Germinal center (tissue), 1 donor: Measurements from ENCODE around the gene RAB22A.

Experiments used
- DNase-seq: peaks from one replicate; pipeline ENCODE4 v3.0.0; 2012; ENCODE audit warnings: mixed read lengths, low spot score

RAB22A gene

DNA sequence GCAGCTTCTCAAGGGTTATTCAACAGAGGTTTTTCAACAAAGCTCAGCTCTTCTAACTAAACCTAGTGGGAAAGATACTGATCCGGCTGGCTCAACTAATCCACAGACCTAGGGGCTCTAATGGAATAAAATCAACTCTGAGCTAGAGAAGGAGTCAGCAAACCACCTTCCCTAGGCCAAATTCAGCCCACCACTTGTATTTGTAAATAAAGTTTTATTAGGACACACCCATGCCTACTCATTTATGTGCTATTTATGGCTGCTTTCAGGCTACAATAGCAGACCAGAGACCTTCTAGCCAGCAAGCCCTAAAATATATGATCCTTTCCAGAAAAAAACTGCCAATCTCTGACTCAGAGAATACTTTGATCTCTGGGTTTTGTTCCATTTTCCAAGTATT lies 6.0 kb upstream of the RAB22A start:
- DNase-seq: no peak

DNA sequence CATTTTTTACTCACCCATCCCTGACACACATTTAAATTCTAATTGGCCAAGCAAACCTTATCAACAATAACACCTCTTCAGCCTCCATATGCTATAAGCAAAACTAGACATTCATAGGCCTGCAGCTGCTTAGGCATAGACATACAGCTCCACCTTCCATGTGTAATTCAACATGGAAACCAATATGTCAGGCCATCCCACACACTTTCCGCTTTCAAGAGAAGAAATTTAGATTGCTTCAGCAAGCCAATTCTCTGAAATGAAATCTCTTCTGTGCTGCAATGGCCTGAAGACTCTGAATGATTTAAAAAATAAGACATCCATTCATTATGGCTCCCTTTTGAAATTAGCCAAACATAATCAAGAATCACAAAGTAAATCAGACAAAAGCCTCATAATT lies 4.5 kb upstream of the RAB22A start:
- DNase-seq: no peak

DNA sequence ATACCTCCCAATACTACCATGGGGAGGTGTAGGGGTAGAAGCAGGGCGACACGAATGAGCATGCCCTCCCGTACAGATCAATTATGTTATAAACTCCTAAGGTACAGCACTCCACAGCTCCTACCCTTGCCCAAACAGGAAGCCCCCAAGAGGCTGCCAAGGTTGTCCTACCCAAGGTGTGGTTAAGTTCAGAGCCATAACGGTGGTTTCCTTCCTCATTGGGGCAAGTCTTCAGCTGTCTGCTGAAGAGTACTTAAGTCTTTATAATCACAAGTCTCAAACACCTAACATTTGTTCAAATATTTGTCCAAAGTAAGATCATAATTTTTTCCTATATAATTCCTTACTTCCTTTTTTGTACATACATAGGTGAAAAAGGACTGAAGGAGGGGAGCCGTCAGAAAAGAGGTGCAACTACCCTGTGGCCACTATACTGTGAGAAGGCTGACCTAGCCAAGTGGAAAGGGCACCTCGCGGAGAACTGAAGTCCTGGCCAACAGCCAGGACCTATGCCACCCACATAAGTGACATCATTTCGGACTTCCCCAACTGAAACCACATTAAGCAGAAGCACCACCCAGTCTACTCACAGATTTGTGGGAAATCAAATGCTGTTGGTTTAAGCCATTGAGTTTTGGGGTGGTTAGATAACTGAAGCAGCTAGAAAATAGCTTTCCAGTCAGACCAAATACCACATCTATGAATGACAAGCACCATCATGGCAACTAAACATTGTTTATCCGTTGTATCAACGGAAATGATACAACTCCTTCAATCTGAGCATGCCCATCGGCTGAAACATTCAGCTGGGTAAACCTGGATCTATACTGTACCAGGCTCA lies 2.9 kb upstream of the RAB22A start:
- DNase-seq: peak; percentile 52

DNA sequence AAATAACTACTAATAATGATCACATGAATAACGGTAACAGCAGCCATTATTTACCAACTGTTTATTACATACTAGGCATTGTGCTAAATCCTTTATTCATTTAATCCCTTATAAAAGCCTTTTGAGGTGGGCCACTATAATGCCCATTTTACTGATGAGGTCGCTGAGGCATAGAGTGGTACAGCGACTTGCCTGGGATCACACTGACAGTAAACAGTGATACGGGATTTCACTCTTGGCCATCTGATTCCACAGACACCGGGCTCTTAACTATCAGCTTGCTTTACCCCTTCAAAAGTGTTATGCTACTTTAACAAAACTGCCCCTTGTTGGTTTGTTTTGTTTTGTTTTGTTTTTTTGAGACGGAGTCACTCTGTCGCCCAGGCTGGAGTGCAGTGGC lies 2.2 kb upstream of the RAB22A start:
- no peak for DNase-seq

DNA sequence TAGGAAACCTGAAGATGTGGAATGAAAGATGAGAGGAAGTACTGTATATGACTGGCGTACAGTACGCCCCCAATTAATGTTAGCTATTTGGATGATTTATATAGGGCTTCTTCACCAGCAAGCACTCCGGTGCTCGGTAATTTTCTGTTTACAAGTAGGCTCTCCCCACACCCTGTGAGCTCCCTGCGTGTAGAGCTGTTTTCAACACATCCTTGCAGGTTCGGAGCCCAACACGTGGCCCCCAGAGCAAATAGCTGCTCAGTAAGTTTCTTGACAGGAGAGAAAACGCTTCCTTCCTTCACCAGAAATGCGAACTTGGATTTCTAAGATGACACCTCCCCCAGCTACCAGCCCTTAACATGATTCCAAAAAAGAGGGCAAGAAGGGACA lies 1.2 kb upstream of the RAB22A start:
- DNase-seq: no peak

DNA sequence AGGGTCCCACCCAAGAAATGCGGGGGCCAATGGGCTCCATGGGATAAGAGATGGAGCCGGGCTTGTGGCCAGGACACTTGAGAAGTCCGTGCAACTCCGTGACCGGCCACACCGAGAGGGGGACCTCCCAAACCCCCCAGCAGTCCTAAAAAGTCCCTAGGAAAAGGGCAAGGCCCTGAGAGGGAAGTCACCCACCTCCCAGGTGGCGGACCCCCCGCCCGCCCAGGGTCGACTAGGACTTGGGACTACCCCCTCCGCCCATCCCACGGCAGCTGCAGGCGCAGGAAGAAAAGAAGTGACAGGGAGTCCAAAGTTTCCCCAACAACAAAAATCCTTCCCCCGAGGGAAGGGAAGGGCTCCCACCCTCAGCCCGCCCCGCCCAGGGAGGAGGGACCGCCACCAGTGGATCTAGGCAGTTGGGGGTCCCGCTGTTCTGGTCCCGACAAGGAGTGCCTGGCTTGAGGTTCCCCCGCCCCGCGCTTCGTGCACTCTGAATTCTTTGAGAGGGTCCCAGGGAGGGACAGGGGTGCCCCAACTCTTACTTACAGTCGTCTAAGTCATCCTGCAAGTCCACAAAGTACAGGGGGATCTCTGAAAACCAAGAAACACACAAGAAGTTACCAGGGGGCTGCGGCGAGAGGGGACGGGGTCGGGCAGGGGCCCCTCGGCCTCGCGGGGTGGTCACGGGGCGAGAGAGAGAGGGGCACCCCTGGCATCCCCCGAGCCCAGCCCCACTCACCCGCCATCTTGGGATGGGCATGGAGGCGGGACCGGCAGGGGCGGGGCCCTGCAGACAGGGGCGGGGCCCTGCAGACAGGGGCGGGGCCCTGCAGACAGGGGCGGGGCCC lies 611 bp upstream of the RAB22A start:
- DNase-seq: peak; percentile 80

DNA sequence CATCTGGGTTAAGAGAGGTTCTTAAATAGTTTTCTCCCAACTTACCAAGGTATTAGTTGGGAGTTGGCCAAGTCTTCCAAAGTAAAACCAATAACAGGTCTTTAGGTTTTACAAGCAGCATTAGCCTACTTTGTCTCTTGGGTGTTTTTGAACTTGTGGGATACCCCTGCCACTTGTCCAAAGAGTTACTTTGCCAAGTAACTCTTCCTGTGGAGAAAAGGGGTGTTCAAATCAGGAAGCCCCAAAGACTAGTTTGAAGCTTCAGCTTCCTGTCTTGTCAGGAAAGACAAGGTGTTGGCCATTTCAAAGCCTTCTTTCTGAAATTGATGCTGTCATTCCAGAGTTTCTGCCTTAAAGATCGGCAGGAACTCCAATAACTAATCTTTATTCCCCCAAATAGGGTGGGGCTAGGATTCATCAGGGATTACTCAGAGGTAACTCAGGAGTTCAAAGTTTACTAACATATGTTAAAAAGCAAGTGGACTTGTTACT lies 822 bp downstream of the RAB22A start:
- no peak for DNase-seq

DNA sequence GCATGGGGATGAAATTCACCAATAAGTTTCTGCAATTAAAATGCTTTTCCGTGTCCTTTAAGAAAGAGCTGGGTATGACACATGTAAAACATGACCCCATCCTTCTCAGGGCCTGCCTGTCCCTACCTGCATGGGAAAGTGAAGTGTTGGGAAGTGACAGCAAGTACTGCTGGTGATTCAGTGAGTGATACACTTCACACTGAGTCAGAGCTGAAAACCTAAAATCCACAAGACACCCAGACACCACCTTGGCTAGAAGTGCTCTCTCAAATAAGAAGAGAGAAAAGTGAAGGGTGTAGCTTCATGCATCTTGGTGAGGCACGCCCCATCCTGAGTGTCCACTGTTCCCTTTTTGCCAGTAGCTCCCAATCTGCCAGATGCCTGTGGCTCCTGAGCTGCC lies 3.3 kb downstream of the RAB22A start:
- DNase-seq: no peak

DNA sequence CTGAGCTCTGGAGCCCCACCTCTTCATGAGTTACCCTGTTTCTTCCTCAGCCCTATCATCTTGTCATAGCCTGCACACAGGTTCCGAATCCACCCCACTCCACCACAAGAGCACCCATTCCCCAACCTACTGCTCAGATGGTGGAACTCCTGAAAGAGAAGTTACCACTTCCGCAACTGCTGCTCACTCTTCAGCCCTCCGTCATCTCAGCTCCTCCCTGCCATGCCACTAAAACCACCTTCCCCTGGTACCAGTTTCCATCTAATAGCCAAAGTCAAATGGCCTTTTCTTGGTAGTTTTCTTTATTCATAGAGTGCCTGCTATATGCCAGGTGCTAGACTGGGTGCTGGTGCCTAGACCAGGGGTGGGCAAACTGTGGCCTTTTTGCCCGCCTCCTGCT lies 3.9 kb downstream of the RAB22A start:
- DNase-seq: no peak

DNA sequence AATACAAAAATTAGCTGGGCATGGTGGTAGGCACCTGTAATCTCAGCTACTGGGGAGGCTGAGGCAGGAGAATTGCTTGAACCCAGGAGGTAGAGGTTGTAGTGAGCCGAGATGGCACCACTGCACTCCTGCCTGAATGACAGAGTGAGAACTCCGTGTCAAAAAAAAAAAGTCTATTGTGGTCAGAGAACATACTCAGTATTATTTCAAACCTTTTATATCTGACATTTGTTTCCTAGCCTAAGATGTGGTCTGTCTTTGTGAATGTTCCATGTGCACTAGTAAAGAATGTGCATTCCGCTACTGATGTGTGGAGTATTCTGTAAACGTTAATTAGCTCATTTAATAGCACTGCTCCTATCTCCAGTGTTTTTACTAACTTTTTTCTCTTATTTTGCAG lies 11.7 kb downstream of the RAB22A start:
- DNase-seq: no peak

DNA sequence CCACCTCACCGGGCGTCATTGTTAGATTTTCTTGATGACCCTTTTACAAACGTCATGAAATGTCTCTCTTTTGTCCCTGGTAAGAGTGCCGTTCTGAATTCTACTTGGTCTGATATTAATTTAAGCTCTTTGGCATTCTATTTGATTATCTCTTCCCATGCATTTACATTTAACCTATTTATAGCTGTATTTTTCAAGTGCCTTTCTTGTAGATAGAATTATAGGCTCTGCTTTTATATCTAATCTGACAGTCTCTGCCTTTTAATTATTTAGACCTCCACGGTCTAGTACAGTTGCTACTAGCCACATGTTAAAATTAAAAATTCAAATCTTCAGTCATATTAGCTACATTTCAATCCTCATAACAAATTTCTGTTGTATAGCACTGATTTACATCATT lies 12.6 kb downstream of the RAB22A start:
- no peak for DNase-seq

DNA sequence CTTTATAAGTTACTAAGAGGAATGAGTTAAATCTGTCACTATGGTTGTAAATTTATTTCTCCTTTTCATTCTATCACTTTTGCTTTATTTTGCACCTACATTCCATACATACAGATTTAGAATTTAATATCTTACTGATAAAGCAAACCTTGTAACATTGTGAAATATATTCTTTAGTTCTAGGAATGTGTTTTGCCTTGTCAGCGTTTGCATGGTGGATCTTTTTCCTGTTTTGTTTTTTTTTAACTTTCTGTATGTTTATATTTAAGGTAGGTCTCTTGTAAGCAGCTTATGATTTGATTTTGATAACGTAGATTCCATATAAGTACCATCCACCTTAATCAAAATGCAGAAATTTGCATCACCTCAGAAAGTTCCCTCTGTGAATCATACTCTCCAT lies 16.4 kb downstream of the RAB22A start:
- DNase-seq: no peak

DNA sequence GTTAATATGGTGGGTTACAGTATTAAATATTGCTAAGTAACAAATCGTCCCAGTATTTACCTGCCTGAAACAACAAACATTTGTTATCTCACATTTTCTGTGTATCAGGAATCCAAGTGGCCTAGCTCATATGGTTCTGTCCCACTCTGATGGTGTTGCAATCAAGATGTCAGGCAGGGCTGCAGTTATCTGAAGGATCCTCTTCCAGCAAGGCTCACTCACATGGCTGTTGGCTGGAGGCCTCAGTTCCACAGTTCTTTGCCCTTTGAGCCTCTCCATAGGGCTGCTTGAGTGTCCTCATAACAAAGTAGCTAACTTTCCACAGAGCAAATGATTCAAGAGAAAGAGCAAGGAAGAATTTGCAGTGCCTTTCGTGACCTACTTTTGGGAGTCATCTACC lies 17.7 kb downstream of the RAB22A start:
- DNase-seq: no peak

DNA sequence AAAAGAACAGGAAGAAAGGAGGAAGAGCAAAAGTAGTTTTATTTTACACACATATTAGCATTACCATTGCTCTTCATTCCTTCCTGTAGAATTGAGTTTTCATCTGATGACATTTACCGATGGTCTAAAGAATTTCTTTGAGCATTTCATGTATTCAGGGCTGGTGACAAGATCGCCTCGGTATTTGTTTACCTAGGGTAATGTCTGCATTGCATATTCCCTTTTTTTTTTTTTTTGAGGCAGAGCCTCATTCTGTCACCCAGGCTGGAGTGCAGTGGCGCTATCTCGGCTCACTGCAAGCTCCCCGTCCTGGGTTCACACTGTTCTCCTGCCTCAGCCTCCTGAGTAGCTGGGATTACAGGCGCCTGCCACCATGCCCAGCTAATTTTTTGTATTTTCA lies 19.3 kb downstream of the RAB22A start:
- no peak for DNase-seq

DNA sequence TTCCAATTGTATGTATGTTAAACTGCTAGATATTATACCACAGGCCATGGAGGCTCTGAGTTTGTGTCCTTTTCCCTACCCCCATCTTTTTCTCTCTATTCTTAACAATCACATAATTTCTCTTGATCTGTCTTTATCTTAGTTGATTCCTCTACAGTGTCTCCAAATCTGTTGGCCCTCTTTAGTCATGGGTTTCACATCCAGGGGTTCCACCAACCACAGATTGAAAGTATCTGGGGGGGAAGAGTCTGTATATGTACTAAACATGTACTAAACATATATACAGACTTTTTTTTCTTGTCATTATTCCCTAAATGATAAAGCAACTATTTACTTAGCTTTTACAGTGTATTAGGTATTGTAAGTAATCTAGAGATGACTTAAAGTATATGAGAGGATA lies 20.2 kb downstream of the RAB22A start:
- DNase-seq: no peak

DNA sequence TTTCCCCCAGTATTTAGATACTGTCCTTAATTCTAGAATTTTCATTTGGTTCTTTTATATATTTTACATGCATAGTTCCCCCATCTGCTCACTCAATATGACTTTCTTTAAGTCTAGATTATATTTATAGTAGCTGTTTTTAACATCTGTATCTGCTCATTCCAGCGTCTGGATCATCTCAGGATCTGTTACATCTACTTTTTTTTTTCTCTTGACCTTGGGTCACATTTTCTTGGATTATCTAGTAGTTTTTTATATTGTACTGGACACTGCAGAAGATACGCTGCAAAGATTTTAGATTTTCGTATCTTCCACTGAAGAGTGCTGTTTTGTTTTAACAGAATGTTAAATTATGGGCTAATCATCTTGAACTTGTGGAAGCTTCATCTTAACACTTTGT lies 20.7 kb downstream of the RAB22A start:
- no peak for DNase-seq

DNA sequence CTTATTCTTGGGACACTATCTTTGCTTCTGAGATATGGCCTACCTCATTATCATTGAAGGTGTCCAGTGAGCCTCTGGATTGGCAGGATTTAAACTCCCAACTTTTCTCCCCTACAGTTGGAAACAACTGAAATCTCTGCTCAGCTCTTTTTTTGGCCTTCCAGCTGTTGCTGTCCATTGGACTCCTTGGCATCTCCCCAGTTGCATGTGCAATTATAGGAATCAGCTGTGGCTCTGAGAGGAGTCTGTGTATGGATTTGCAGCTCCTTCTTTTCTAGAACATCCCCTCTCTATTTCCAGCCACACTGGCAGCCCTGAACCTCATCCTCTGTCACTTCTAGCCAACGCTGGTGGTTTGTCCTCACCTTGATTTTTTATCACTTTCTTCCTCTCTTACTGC lies 21.2 kb downstream of the RAB22A start:
- no peak for DNase-seq

DNA sequence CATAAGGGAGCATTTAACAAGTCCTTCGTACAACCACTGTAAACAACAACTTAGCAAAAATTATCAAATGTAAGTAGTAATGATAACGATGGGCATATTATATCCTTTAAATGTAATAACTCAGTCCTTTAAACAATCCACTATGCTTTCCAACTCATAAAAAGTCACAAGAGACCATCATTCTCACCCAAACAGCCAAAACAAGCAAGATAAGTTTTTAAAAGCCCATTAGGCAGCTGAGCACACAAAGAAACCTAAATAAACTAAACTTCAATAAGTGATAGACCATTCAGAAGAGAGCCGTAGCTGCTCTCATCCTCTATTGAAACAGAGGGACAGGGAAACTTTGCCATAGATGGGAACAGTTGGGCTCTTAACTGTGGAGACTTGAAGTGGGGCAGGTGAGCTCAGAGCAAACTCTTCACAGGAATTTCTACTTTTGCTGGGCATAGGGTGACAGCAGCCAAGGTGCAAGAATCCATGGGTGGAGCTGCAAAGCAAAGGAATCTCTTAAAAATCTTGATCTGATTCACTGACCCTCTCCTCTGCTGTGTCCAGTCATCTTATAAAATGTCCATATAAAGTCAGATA lies 22.5 kb downstream of the RAB22A start:
- DNase-seq: no peak

DNA sequence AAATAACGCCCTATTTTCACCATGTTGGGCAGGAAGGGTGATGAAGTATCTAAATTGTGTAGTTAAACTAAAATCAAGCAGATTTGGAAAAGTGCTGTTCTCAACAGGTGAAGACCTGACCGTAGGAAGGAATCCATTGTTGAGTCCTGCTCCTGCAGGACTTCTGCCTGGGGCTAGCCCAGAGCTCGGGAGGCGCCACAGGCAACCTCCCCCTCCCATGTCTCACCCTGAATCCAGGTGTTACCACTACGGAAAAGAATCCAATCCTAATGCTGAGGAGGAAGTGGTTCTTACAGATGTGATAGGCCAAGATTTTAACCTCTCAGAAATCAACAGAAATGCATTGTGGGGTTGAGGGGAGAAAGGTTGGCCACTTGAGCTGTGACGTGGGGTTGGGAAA lies 30.2 kb downstream of the RAB22A start:
- no peak for DNase-seq

DNA sequence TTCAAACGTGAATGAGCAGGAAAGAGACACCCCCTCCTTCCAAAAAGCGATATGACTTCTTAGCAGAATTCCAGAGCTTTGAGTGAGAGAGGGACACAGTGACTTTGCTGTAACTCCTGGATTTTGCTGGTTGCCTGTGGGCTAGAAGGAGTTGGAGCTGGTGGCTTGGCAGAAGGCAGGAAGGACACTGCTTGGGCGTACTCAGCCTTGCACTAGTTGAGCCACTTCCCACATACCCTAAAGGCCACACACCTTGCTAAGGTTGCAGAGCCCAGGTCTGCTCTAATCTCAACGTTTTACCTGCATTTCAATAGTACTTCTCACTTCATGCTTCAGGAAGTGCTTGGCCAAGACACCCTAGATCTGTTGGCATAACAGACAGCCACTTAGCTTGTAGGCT lies 30.6 kb downstream of the RAB22A start:
- DNase-seq: no peak

DNA sequence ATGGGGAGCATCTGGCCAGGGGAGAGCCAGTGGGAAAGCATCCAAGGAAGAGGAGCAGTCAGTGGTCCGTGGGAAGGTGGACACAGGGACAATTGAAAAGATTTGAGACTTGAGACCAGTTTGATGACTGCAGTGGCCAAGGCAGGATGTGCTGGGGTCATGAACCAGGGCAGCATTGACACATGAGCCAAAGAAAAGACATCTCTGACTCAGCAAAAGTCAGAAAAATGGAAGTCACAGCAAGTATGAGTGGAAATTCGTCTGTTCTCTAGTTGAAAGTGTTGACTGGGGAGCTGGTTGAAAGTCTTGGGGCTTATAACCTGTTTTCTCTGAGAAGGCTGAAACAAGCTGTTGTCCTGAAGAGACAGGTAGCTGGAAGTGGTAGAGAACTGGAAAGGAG lies 31.3 kb downstream of the RAB22A start:
- DNase-seq: no peak

DNA sequence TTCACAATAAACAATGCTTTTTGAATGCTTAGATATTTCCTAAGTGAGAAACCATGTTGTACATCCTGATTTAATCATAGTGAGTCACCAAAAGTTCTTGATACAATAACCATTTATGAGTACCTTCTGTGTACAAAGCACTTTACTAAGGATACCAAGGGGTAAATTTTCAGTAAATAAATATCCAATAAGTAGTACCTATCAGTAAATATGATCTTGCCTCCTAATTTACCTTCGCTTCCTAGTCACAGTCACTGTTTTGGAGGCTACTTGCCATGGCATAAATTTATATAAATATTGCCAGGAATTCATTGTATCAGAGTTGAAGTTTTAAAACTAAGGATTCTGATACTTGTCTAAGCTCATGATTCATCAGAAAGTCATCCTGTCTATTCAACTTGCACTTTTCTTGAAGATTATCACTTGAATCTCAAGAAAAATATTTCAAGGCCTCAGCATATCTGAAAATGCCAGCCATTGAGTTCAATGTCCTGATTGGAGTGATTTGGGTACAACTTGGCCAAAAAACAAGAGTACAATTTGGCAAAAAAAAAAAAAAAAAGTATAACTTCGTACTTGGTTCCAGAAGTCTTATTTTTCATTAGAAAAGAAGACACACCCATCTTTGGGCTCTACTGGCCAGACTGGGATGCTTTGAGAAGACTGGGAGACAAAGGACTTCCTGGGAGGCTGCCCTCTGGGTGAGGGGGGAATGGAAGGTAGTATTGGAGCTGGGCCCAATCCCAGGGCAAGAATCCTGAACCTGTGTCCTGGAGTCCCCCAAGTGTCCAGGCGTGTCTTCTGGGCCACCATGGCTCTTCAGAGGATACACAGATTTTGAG lies 32.8 kb downstream of the RAB22A start:
- DNase-seq: no peak
